MM.1S (cell line): ENCODE results near the gene C15orf62.

Experiments used
- DNase-seq: peaks from one replicate; pipeline ENCODE4 v3.0.0-alpha.2; 2015
- H2AFZ ChIP-seq: fragments of 300-600 bp; sonication (generic); 2 replicates; pipeline ENCODE4 v1.6.0; 2016; ENCODE audit warnings: antibody characterized with exemption, low read length
- H3F3A ChIP-seq: fragments of 300-600 bp; sonication (generic); 2 replicates; pipeline ENCODE4 v1.6.1; 2016; ENCODE audit warnings: mild to moderate bottlenecking, antibody characterized with exemption, low read length, moderate library complexity, mixed read lengths; ENCODE audit not compliant: insufficient read depth
- H3K27ac ChIP-seq: fragments of 300-600 bp; sonication (generic); 2 replicates; pipeline ENCODE4 v1.5.1; 2016; ENCODE audit warnings: mild to moderate bottlenecking, low read length
- H3K27me3 ChIP-seq: fragments of 300-600 bp; sonication (generic); replicated peaks from 2 replicates; pipeline ENCODE4 v1.6.0; 2016; ENCODE audit warnings: low read length; ENCODE audit not compliant: insufficient read depth
- H3K36me3 ChIP-seq: fragments of 300-600 bp; sonication (generic); replicated peaks from 2 replicates; pipeline ENCODE4 v1.6.1; 2016; ENCODE audit warnings: mild to moderate bottlenecking, low read length, mixed read lengths; ENCODE audit not compliant: insufficient read depth
- H3K4me1 ChIP-seq: fragments of 300-600 bp; sonication (generic); 2 replicates; pipeline ENCODE4 v1.6.1; 2016; ENCODE audit warnings: low read length, mixed read lengths
- H3K4me2 ChIP-seq: fragments of 300-600 bp; sonication (generic); 2 replicates; pipeline ENCODE4 v1.6.0; 2016; ENCODE audit warnings: low read depth, low read length
- H3K4me3 ChIP-seq: fragments of 300-600 bp; sonication (generic); 2 replicates; pipeline ENCODE4 v1.5.1; 2016; ENCODE audit warnings: low read length, mixed read lengths
- H3K79me2 ChIP-seq: fragments of 300-600 bp; sonication (generic); 2 replicates; pipeline ENCODE4 v1.6.1; 2016; ENCODE audit warnings: mixed run types, low read length, mixed read lengths
- H3K9ac ChIP-seq: fragments of 300-600 bp; sonication (generic); 2 replicates; pipeline ENCODE4 v1.6.1; 2016; ENCODE audit warnings: low read length, mixed read lengths
- H3K9me2 ChIP-seq: fragments of 300-600 bp; sonication (generic); replicated peaks from 2 replicates; pipeline ENCODE4 v1.6.1; 2016; ENCODE audit warnings: mild to moderate bottlenecking, low read length, mixed read lengths; ENCODE audit not compliant: insufficient read depth
- H3K9me3 ChIP-seq: fragments of 300-600 bp; sonication (generic); replicated peaks from 2 replicates; pipeline ENCODE4 v1.6.1; 2016; ENCODE audit warnings: mild to moderate bottlenecking, low read length, mixed read lengths; ENCODE audit not compliant: insufficient read depth
- H4K20me1 ChIP-seq: fragments of 300-600 bp; sonication (generic); 2 replicates; pipeline ENCODE4 v1.6.1; 2016; ENCODE audit warnings: mild to moderate bottlenecking, low read length, moderate library complexity, mixed read lengths; ENCODE audit not compliant: insufficient read depth
- CTCF ChIP-seq: fragments of 300-600 bp; sonication (generic); IDR thresholded peaks from 2 replicates; pipeline ENCODE4 v1.5.1; 2016; ENCODE audit warnings: antibody characterized with exemption, low read length, mixed read lengths
- EZH2 ChIP-seq: fragments of 300-600 bp; sonication (generic); optimal IDR thresholded peaks from 2 replicates; pipeline ENCODE3; 2017; ENCODE audit warnings: low read depth, mild to moderate bottlenecking, antibody characterized with exemption, low read length, mixed read lengths
- EZH2phosphoT487 ChIP-seq: fragments of 300-600 bp; sonication (generic); IDR thresholded peaks from 2 replicates; pipeline ENCODE4 v1.6.1; 2018; ENCODE audit warnings: antibody characterized with exemption, low read length

Gene C15orf62

DNA sequence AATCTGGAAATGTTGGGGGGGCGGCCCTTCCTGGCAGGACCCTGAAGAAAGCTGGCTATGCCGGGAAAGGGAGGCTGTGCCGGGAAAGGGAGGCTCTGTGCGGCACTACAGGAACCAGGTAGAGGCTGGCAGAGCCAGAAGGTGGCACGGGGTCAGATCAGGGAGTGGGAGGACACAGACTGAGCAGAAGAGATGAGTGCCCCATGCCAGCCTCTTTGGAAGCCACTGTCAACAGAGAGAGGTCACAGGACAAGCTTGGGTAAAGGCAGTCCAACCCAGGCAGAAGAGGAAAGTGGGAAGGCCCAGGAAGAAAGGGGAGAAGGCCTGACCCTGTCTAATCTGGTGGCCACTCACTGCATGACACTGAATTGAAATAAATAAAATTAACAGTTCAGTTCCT, 1.5 kb downstream of the C15orf62 start:
- H3K4me1 ChIP-seq: peaks cover under 1% of the 10 kb centered on the region
- no peaks in the 10 kb centered on the region for H3F3A ChIP-seq
- no peaks in the 10 kb centered on the region for H3K36me3 ChIP-seq
- H3K27me3 ChIP-seq: no peaks in the 10 kb centered on the region
- no peaks in the 10 kb centered on the region for H4K20me1 ChIP-seq
- H3K79me2 ChIP-seq: no peaks in the 10 kb centered on the region
- no peak overlapping the region for H3K4me2 ChIP-seq
- H3K27ac ChIP-seq: no peak overlapping the region
- H2AFZ ChIP-seq: no peak overlapping the region
- H3K9me2 ChIP-seq: no peaks in the 10 kb centered on the region
- H3K9me3 ChIP-seq: no peaks in the 10 kb centered on the region
- no peak overlapping the region for H3K9ac ChIP-seq
- TF ChIP-seq CTCF (no peak), EZH2 (no peak), EZH2phosphoT487 (no peak)
- no peak overlapping the region for H3K4me3 ChIP-seq
- no peak for DNase-seq

DNA sequence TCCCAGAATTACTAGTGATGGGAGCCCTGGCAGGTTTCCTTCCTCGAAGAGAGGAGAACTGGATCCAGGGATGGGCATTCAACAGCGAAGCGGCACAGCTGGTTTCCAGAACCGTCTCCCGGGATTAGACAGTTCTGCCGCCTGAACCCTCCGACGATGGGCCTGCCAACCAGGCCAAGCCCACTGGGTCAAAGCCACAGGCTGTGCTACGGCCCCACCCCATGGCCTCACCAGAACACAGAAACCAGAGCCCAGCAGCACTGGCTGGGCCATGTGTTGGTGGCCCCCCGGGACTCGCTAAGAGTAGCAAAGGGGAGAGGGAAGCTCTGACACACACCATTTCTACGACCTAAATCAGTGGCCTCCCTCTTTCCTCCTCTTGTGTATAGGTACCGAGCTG, 2.2 kb downstream of the C15orf62 start:
- Histone ChIP-seq H3K9me2 (no peaks in the 10 kb centered on the region), H2AFZ (no peak overlapping the region), H3K9ac (no peak overlapping the region), H3K4me1 (peaks cover 8% of the 10 kb centered on the region), H3K36me3 (no peaks in the 10 kb centered on the region), H3K9me3 (no peaks in the 10 kb centered on the region), H3K27me3 (no peaks in the 10 kb centered on the region), H3K79me2 (no peaks in the 10 kb centered on the region), H3K27ac (no peak overlapping the region), H4K20me1 (no peaks in the 10 kb centered on the region), H3K4me2 (no peak overlapping the region), H3K4me3 (no peak overlapping the region), H3F3A (no peaks in the 10 kb centered on the region)
- TF ChIP-seq EZH2 (no peak), EZH2phosphoT487 (no peak), CTCF (no peak)
- DNase-seq: no peak

DNA sequence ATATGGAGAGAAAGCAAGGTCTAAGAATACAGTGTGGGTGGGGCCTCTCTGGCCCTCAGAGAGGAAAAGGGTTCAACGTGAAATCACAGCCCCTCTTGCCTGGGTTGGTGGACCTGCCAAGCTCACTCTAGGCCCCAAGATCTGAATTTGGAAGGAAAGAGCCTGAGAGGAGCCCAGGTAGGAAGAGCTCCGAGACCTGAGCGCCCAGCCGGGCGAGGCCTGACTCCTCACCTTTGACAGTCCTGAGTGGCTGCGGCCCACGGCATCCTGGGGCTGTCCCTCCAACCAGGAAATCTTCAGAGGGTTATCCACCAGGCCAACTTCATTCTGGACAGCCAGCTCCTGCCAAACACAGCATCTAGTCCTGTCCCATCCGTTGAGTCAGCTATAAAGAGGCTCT, 3.7 kb downstream of the C15orf62 start:
- peaks cover 11% of the 10 kb centered on the region for H3K4me1 ChIP-seq
- H3K9me2 ChIP-seq: no peaks in the 10 kb centered on the region
- H3K36me3 ChIP-seq: no peaks in the 10 kb centered on the region
- H3K9ac ChIP-seq: no peak overlapping the region
- DNase-seq: no peak
- no peaks in the 10 kb centered on the region for H3K9me3 ChIP-seq
- no peaks in the 10 kb centered on the region for H4K20me1 ChIP-seq
- no peak overlapping the region for H2AFZ ChIP-seq
- TF ChIP-seq EZH2phosphoT487 (no peak), EZH2 (no peak), CTCF (no peak)
- no peaks in the 10 kb centered on the region for H3F3A ChIP-seq
- no peak overlapping the region for H3K27ac ChIP-seq
- H3K4me3 ChIP-seq: no peak overlapping the region
- H3K27me3 ChIP-seq: no peaks in the 10 kb centered on the region
- no peak overlapping the region for H3K4me2 ChIP-seq
- H3K79me2 ChIP-seq: no peaks in the 10 kb centered on the region
